Upper lobe of left lung (tissue), 4 donors: ENCODE results near the gene HEG1.

ENCODE experiments used
- CTCF ChIP-seq, 6 experiments: fragments of 450-650 bp in 4 of 6; fragments of 200-600 bp in 2 of 6; sonication (generic) in 2 of 6; IDR thresholded peaks; one replicate each; pipeline ENCODE4 v1.5.1; 2016 to 2019; ENCODE audit warnings: antibody characterized with exemption in 6 of 6
- POLR2A ChIP-seq, 4 donors: fragments of 450-650 bp; IDR thresholded peaks; one replicate each; pipeline ENCODE4 v1.5.1; 2016 to 2017; ENCODE audit warnings: antibody characterized with exemption in 4 of 4, mild to moderate bottlenecking in 2 of 4

- TF ChIP-seq POLR2A (IDR thresholded peaks at IDR 0.05) (no peak), CTCF (IDR thresholded peaks at IDR 0.05) (no peak)
Measured at GRCh38 chr3:125045194-125045593, 10.6 kb downstream of the HEG1 start.
